Stimulated activated CD4-positive, alpha-beta T cell treated with anti-CD3 and anti-CD28 coated beads, Interleukin-4, amount 100 ng/mL, for 4 hours (primary cell): Measurements from ENCODE around the gene SRCIN1.

Source experiments
- DNase-seq, 2 experiments: peaks; one replicate each; pipeline ENCODE4 v3.0.0-alpha.2; 2020

Gene SRCIN1

DNA sequence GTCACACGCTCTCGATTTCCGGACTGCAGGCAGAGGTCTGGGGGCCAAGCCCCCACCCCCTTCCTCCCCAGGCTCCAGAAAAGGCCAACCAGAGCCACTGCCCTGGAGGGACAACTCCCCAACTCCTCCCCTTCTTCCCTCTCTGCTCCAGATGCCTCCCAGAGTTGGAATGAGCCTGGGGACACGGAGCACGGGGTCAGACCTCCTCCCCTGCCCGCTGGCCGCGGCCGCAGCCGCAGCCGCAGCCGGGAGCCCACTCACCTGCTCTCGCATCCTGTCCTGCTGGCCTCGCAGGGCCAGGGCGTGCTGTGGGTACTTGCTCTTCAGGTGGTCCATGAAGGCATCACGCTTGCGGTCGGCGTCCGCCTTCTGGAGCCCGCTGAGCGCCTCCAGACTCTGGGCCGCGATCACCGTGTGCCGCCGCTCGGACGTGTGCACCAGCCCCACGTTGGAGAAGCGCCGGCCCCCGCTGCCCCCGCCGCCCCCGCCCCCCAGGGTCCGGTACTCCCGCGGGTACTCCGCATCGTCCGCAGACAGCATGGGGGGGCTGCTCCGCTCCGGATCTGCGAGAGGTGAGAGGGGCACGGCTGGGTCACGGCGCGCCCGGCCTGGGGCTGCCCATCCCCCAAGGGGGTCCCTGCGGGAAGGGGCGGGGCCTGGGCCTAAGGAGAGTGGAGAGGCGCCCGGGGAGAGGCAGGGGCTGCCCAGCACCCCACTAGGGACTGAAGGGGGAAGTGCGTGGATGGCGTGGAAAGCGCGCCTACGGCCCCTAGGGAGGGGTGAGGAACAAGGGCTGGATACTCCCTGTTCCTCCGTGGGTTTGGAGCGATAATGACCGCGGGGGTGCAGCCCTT, 27.3 kb downstream of the SRCIN1 start:
- DNase-seq = no peak

DNA sequence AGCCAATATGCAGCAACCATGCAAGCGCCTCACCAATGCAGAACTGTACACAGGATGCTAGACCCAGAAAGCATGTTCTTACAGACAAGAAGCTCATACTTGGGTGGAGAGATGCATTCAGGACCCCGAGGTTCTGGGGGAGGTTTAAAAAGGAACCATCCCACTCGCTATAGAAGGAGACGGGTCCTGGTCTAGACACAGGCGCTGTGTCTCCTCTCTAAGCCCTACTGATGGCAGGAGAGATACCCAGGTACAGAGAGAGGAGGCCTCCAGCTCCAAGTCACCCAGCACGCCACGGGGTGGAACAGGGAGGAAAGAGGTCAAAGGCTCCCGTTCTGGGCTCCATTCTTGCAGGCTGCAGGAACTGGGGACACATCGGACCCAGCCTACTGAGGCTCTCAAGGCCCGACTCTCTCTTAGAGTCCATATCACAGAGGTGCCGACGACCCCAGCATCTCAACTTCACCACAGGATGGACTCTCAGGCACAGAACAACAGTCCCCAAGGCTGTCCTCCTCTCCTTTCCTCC, 28.0 kb downstream of the SRCIN1 start:
- no peak for DNase-seq

DNA sequence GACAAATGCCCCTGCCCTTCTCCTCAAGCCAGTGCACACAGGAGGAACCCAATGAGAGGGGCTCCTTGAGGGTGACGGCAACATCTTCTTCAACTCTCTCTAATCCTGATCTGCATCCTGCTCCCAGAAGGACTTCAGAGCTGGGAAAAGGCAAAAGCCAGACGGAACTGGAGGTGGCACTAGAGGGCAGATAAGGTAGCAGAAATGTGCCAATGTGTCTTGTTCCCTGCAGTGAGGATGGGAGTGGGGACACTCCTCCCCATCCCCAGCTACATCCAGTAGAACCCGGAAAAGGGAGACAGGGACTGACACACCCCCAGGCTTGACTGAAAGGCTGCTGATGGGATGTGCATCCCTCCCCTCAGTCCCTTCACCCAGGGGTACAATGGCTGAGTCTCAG, 28.5 kb downstream of the SRCIN1 start:
- DNase-seq = no peak

GRCh38 chr17:38575781-38576180, 30.0 kb downstream of the SRCIN1 start:
- DNase-seq = no peak

DNA sequence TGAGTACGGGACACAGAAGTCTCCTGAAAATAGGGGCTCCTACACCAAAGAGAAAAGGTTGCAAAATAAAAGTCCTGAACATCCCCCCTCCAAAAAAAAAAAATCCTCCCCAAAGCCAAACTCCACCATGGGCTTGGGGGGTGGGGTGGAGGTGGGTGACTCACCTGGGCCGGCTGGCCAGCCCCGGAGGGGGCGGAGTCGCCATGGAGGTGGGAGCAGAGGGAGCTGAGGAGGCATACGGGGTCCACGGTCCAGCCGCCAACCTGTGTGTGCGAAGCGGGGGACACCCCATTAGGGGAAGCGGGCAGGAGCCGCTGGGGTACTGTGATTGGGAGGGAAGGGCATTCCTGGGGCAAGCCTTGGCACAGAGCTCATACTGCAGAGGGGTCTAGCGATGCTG, 31.0 kb downstream of the SRCIN1 start:
- no peak for DNase-seq

DNA sequence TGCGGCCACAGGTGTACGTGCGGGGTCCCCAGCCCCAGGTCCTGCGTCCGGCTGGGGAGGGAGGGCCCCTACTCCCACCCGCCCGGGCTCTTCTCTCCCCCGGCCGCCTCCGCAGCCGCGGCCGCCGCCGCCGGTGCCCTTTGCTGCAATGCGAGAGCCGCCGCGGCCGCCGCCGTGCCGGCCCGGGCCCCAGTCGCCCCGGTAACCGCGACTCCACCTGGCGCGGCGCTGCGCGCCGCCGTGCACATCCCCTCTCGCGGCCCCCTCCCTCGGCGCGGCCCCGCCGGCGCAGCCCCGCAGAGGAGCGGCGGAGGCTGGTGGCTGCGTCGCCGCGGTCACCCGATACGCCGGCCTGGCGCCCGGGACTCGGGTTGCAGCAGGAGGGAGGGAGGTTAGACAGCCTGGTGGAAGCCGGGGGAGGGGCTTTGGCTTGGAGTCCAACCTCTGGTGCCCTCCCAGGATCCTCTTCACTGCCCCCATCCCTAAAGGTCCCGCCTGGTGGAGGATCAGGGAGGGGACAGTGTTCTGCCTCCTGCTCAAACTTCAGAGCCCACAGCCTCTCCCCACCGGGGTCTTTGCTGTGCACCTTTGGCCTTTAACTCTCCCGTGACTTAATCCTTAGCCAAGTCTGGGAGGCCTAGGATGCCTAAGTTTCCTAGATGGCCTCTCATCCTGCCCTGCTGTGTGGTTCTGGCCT, 32.9 kb downstream of the SRCIN1 start:
- no peak for DNase-seq

DNA sequence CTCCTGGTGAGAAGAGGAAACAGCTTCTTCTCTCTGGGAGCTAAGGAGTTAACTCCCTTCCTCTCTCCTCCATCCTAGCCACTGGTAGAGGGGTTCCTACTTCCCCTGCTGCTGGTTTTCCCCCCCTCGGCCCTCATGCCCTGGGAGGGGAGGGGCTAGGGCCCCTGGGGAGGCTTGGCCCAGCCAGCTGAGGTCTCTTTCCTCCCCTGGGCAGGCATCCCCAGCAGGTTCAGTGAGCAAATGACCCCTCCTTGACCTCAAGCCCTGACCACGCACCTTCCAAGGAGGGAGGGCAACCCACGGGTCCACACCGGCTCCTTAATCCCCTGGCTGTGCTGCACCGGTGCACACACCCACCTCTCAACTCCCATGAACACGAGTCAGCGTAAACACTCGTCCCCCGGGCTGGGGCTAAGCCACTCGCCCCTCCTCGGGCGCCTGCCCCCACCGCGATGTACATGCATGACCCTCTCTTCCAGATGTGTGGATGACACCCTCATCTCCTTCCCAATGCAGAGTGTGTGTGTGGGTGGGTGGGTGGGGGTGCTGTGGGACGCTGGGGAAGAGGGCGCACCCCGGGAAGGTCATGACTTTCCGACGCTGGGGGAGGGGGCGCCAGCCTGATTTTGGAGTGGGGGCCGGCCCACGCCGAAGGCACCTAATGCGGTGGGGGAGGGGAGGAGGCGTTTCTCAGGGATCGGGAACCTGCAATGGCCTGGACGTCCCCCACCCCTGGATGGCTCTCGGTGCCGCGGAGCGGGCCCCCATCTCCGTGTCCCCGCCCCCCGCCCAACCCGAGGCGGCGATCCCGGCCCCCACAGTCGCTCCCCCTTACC, 33.7 kb downstream of the SRCIN1 start:
- no peak for DNase-seq

DNA sequence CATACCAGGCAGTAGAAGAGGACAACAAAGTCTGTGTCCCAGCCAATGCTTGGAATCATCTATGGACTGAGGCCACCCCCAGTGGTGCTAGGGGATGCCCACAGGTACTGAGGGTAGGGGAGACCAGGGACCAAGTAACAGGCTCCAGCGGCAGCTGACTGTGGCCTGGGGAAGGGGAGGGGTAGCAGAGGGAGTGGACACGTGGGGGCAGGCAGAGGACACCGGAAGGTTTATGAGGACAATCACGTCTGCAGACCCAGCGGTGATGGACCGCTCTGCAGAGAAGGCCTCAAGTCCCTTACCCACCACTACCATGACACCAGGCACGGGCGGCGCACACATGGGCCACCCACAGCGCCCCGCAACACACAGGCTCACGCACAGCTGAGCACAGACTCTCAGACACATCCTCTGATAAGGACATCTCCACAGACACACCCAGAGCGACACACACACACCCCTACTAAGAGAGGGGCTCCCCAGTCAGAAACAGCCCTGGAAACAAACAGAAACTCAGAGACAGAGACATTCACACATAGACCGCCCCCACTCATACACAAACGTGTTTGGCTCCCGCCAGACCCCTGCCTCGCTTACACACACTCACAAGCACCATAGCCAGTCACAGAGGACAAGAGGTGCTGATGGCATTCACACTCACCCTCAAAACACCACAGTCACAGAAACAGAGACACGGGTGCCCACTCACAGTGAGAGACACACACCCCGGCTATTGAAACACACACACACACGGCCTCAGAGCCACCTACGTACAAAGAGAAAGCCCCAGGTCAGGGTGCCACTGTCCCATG, 35.8 kb downstream of the SRCIN1 start:
- DNase-seq = no peak

DNA sequence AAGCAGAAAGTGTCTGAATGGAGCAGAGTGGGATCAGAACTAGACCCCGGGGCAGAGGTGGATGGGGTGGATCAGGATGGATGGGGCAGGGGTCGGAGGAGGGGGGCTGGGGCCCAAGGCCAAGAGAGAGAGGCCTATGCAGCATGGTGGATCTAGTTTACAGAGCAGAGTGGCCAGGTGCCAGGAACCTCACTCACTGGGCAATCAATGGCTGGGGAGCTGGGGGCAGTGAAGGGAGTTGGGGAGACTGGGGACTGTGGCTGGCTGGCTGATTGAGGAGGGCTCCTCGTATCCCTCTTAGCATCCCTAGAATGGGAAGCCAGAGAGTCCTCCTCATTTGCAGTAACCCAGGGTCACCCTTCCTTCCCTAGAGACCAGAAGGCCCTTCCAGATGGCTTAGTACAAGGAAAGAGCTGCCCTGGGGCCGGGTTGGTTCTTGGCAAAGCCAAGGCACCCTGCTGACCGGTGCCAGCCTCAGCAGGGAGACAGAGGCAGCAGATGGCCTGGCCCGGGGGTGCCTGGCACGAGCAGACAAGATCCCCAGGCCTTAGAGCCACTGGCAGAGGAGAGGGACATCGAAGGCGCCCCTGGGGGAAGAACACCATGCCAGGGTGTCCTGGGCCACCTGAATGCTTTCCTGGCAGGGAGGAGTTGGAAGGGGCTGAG, 36.8 kb downstream of the SRCIN1 start:
- no peak for DNase-seq

DNA sequence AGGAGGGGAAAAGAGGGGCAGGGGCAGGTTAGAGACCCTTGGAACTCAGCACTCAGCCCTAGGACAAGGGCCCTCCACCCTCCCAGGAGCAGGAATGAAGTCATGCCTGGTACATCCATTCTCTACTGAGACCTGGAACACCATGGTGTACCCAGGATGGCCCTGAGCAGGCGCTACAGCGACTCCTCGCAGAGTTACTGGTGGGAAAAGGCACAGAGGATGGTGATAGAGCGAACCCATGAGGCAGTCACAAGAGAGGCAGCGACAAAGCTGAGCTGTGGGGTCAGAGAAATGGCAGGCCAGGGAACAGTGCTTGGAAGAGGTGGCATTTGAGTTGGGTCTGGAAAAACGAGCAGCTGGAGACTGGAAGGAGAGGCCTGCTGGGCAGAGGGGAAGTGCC, 37.5 kb downstream of the SRCIN1 start:
- no peak for DNase-seq

DNA sequence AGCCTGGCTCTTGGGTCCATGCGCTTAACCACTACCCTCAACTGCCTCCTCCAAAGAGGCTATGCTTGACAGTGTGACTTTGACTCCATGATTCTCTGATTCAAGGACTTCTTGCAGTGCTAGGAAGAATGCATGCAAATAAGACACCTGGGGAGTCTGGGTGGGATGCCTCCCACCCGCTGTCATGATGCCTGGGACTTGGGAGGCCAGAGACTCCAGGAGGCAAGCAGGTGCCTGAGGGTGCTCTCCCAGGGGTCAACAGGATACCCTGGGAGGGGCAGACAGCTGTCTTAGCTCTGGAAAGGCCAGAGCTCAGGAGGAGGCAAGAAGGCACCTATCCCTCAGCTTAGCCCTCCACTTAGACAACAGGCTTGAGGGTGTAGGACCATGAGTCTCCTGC, 38.4 kb downstream of the SRCIN1 start:
- DNase-seq = no peak

DNA sequence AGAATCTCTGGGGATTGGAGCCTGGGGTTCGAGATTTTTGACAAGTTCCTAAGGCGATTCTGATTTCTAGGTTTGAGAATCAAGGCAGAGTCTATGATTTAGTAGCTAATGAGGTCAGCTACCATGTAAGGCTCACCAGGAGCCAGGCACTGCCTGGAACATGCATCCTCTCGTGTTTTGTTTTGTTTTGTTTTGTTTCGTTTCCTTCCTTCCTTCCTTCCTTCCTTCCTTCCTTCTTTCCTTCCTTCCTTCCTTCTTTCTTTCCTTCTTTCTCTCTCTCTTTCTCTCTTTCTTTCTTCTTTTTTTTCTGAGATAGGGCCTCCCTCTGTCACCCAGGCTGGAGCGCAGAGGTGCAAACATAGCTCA, 39.1 kb downstream of the SRCIN1 start:
- no peak for DNase-seq

DNA sequence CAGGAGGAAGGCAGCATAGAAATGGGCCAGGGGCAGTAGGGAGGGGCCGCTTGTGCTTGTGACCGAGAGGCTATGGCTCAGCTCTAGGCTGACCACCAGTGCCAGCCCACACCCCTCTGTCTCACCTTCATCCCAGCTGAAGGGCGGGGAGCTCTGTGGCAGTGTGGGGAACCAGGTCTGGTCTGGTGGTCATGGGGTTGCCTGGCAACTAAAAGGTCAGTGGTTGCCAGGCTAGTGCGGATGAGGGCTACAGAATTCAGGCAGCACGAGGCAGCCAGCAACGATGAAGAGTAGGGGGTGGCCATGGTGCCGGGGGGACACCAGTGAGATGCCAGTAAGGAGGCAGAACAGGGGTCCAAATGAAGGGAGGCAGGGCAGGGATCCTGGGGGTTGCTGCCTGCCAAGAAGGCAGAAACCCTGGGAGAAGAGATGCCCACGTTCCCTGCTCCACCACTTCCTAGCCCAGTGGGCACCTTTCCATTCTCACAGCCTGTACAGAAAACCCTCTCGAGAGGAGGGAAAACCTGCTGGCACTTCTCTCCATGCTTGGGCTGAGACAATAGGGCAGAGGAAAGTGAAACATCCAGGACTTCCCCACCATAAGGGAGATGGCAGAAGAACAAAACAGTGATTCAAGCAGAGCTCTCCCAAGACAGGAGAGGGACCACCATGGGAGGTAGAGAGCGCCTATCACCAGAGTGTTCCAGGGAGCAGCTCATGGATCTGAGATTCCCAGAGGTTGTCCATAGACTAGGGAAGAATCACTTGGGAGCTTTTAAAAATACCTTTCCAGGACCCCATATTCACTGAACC, 39.7 kb downstream of the SRCIN1 start:
- DNase-seq = no peak

GRCh38 chr17:38564869-38565268, 40.9 kb downstream of the SRCIN1 start:
- no peak for DNase-seq

- DNase-seq = no peak
Measured at GRCh38 chr17:38564254-38564837, 41.4 kb downstream of the SRCIN1 start.

DNA sequence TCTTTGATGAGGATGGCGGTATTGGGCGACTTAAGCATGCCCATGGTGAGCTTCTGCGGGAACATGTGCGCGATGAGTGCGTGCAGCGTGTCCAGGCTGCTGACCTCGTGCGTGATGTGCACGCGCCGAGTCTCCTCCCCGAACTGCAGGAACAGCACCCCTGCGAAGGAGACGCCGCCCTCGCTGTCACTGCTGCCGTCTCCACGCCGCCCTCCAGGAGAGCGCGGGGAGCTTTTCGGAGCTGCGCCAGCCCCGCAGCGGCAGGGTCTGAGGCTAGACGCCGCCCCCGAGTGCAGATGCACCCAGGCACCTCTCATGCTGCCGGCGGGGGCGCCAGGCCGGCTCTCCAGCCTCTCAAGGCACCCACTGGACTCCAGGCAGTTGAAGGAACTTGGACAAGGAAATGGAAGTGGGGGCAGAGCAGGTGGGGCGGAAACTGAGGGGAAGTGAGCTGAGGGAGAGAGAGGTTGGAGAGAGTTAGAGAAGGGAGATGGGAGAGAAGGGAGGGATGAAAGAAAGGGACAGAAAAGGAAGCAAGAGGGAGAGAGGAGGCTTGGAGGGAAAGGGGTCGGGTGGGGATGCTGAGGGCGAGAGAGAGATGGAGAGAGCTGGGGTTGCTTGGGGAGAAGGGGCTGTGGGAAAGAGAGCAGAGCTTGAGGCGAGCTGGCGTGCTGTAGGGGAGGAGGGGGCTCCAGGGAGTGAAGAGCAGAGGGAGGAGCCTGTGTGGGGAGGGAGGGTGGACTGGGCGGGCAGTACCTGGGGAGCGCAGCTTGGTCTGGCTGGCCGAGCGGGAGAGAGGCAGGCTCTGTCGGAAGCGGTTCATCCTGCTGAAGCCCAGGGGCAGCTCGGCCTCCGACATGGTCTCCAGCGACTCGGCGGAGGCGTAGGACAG, 42.1 kb downstream of the SRCIN1 start:
- DNase-seq = no peak

GRCh38 chr17:38562903-38563302, 42.8 kb downstream of the SRCIN1 start:
- no peak for DNase-seq

GRCh38 chr17:38562215-38562569, 43.6 kb downstream of the SRCIN1 start:
- DNase-seq = peak in 1 of 2 experiments; percentile 25

GRCh38 chr17:38561416-38562214, 44.1 kb downstream of the SRCIN1 start:
- no peak for DNase-seq
